IMR-90 (cell line): ENCODE data around the gene BTBD2. TPM values are rescaled to one million over a fixed set of nuclear protein-coding genes. Genes with fewer than 3 reads are reported as not detected.

ENCODE experiments used
- ATAC-seq: fragments of 200-7000 bp; cut with Tn5 transposase; 2 replicates; pipeline ENCODE4 v1.9.1; 2020; ENCODE audit warnings: low read depth, mild to moderate bottlenecking, moderate library complexity
- BruUV-seq: library from RNA; stranded (reverse); fragments of 400-500 nt; replicated peaks from 2 replicates; lab custom pipeline; 2021; lab: Mats Ljungman, UMichigan
- CTCF ChIA-PET: fragments of 300-600 bp; formaldehyde crosslinking; extraction: SDS; loops from one replicate; lab custom pipeline; 2021; ENCODE audit warnings: antibody characterized with exemption; lab: Yijun Ruan, JAX
- POLR2A ChIA-PET: fragments of 300-600 bp; sonication (Branson Sonifier 250); formaldehyde crosslinking; loops from one replicate; lab custom pipeline; 2022; ENCODE audit warnings: antibody characterized with exemption; ENCODE audit not compliant: unreplicated experiment; lab: Charles Lee
- DNase-seq: peaks from one replicate; pipeline ENCODE4 v3.0.0; 2013
- H2AFZ ChIP-seq: replicated peaks from 2 replicates; pipeline ENCODE3; 2013; ENCODE audit warnings: low read length, mild to moderate bottlenecking; ENCODE audit not compliant: poor library complexity
- H2AK5ac ChIP-seq: 2 replicates; pipeline ENCODE4 v1.6.1; 2013; ENCODE audit warnings: low read depth, low read length, inconsistent platforms
- H2AK9ac ChIP-seq: replicated peaks from 2 replicates; pipeline ENCODE3; 2013; ENCODE audit warnings: mild to moderate bottlenecking, low read depth, low read length, moderate library complexity; ENCODE audit not compliant: poor library complexity
- H2BK120ac ChIP-seq: 2 replicates; pipeline ENCODE4 v1.6.1; 2013; ENCODE audit warnings: low read depth, low read length, inconsistent platforms
- H2BK15ac ChIP-seq: 3 replicates; pipeline ENCODE4 v1.6.1; 2013; ENCODE audit warnings: low read depth, low read length, inconsistent platforms
- H2BK20ac ChIP-seq: 2 replicates; pipeline ENCODE4 v1.6.1; 2013; ENCODE audit warnings: low read depth, mild to moderate bottlenecking, inconsistent platforms, low read length, moderate library complexity
- H2BK5ac ChIP-seq: 2 replicates; pipeline ENCODE4 v1.6.1; 2013; ENCODE audit warnings: mild to moderate bottlenecking, low read depth, low read length, inconsistent platforms; ENCODE audit not compliant: poor library complexity, severe bottlenecking
- H3K14ac ChIP-seq: replicated peaks from 2 replicates; pipeline ENCODE4 v1.6.1; 2013; ENCODE audit warnings: low read depth, low read length, inconsistent platforms
- H3K18ac ChIP-seq: 2 replicates; pipeline ENCODE4 v1.6.1; 2013; ENCODE audit warnings: low read depth, low read length, control low read depth
- H3K23ac ChIP-seq: 2 replicates; pipeline ENCODE4 v1.6.1; 2013; ENCODE audit warnings: low read depth, low read length, inconsistent platforms
- H3K27ac ChIP-seq: 2 replicates; pipeline ENCODE4 v1.5.1; 2013; ENCODE audit warnings: mild to moderate bottlenecking, control low read depth, low read length; ENCODE audit not compliant: insufficient read depth
- H3K27me3 ChIP-seq: 2 replicates; pipeline ENCODE4 v1.6.1; 2013; ENCODE audit warnings: low read length; ENCODE audit not compliant: control insufficient read depth, insufficient read depth
- H3K36me3 ChIP-seq: 2 replicates; pipeline ENCODE4 v1.6.1; 2013; ENCODE audit warnings: low read length, mixed read lengths; ENCODE audit not compliant: control insufficient read depth, insufficient read depth
- H3K4ac ChIP-seq: 2 replicates; pipeline ENCODE4 v1.6.1; 2013; ENCODE audit warnings: low read depth, low read length, inconsistent platforms
- H3K4me1 ChIP-seq: 2 replicates; pipeline ENCODE4 v1.6.1; 2013; ENCODE audit warnings: low read length, mixed read lengths; ENCODE audit not compliant: control insufficient read depth, insufficient read depth
- H3K4me2 ChIP-seq: 2 replicates; pipeline ENCODE4 v1.6.1; 2013; ENCODE audit warnings: low read depth, mild to moderate bottlenecking, control low read depth, low read length, moderate library complexity
- H3K4me3 ChIP-seq: 2 replicates; pipeline ENCODE4 v1.5.1; 2013; ENCODE audit warnings: low read depth, mild to moderate bottlenecking, control low read depth, low read length, moderate library complexity; ENCODE audit not compliant: insufficient read depth
- H3K56ac ChIP-seq: 2 replicates; pipeline ENCODE4 v1.6.1; 2013; ENCODE audit warnings: low read length, inconsistent platforms; ENCODE audit not compliant: insufficient read depth; ENCODE audit errors: extremely low read depth
- H3K79me1 ChIP-seq, 2 experiments: 2 replicates each; pipeline ENCODE4 v1.6.1; 2013; ENCODE audit warnings: low read length in 2 of 2, inconsistent platforms in 1 of 2, low read depth in 1 of 2
- H3K9ac ChIP-seq: 2 replicates; pipeline ENCODE4 v1.6.1; 2013; ENCODE audit warnings: low read depth, low read length, control low read depth
- H3K9me1 ChIP-seq: 2 replicates; pipeline ENCODE4 v1.6.1; 2013; ENCODE audit warnings: low read length, inconsistent platforms; ENCODE audit not compliant: insufficient read depth
- H3K9me3 ChIP-seq: 2 replicates; pipeline ENCODE4 v1.6.1; 2013; ENCODE audit warnings: low read length; ENCODE audit not compliant: control insufficient read depth, insufficient read depth
- H4K20me1 ChIP-seq: 2 replicates; pipeline ENCODE4 v1.6.1; 2013; ENCODE audit warnings: low read length, inconsistent platforms; ENCODE audit not compliant: insufficient read depth
- H4K5ac ChIP-seq: 2 replicates; pipeline ENCODE4 v1.6.1; 2013; ENCODE audit warnings: mild to moderate bottlenecking, low read depth, low read length, control low read depth
- H4K8ac ChIP-seq, 2 experiments: 2 replicates each; pipeline ENCODE4 v1.6.1; 2013; ENCODE audit warnings: low read depth in 2 of 2, low read length in 2 of 2, control low read depth in 1 of 2, inconsistent platforms in 1 of 2
- H4K91ac ChIP-seq: 2 replicates; pipeline ENCODE4 v1.6.1; 2013; ENCODE audit warnings: low read depth, low read length, inconsistent platforms; ENCODE audit not compliant: insufficient read depth
- CHD1 ChIP-seq: IDR thresholded peaks from 2 replicates; pipeline ENCODE4 v1.6.1; 2012; ENCODE audit warnings: low read depth, low read length, improper control_type of control experiment
- MAFK ChIP-seq: IDR thresholded peaks from 2 replicates; pipeline ENCODE4 v1.6.1; 2012; ENCODE audit warnings: low read depth, low read length, improper control_type of control experiment
- MAZ ChIP-seq: IDR thresholded peaks from 2 replicates; pipeline ENCODE4 v1.6.1; 2012; ENCODE audit warnings: low read depth, mild to moderate bottlenecking, low read length, improper control_type of control experiment, moderate library complexity, borderline replicate concordance
- RAD21 ChIP-seq: IDR thresholded peaks from 2 replicates; pipeline ENCODE4 v1.6.1; 2012; ENCODE audit warnings: low read length, improper control_type of control experiment
- SMC3 ChIP-seq: fragments of 150-350 bp; IDR thresholded peaks from 2 replicates; pipeline ENCODE4 v1.6.1; 2016; ENCODE audit warnings: low read depth, mild to moderate bottlenecking, antibody characterized with exemption, low read length, moderate library complexity
- USF2 ChIP-seq: fragments of 150-350 bp; IDR thresholded peaks from 2 replicates; pipeline ENCODE4 v1.6.1; 2017; ENCODE audit warnings: mild to moderate bottlenecking, antibody characterized with exemption, low read length, low read depth
- WGBS, 2 experiments: methylation state at CpG; one replicate each; pipeline versions ENCODE4 v1.1.5 to v1.1.7; 2013; ENCODE audit warnings: missing lambda C conversion rate in 2 of 2; ENCODE audit not compliant: insufficient read length in 1 of 2; ENCODE audit errors: extremely low coverage in 2 of 2; 5-methylcytosine and 5-hydroxymethylcytosine counted together
- dilution Hi-C: fragments of 300-500 bp; cut with HindIII; formaldehyde crosslinking; loops from one replicate; pipeline ENCODE4 v1.14.3; 2018; ENCODE audit warnings: low sequenced_read_pairs; ENCODE audit not compliant: unreplicated experiment
- in situ Hi-C: fragments of 300-500 bp; cut with MboI; formaldehyde crosslinking; loops from 3 replicates; pipeline ENCODE4 v1.14.3; 2019; ENCODE audit warnings: low sequenced_read_pairs, inconsistent platforms, mixed read lengths
- intact Hi-C: fragments of 100-400 bp; cut with micrococcal nuclease; formaldehyde crosslinking; loops from 2 replicates; pipeline ENCODE4 v1.10.0; 2022
- polyA plus RNA-seq, 3 experiments: library from polyadenylated mRNA; depleted of rRNA; stranded (reverse); fragments of >200 nt; gene quantifications; 2 replicates each; pipeline ENCODE4 v1.2.3, GENCODE V29; 2012; ENCODE audit warnings: low replicate concordance in 1 of 3
- total RNA-seq: library from RNA; depleted of rRNA; stranded (reverse); fragments of >200 nt; gene quantifications from 2 replicates; pipeline ENCODE4 v1.2.3, GENCODE V29; 2012

Gene BTBD2
- total and polyA plus RNA-seq, 2 of the 4 experiments (the other 2 are of a cell fraction) = 24.4 to 65.7 TPM

DNA sequence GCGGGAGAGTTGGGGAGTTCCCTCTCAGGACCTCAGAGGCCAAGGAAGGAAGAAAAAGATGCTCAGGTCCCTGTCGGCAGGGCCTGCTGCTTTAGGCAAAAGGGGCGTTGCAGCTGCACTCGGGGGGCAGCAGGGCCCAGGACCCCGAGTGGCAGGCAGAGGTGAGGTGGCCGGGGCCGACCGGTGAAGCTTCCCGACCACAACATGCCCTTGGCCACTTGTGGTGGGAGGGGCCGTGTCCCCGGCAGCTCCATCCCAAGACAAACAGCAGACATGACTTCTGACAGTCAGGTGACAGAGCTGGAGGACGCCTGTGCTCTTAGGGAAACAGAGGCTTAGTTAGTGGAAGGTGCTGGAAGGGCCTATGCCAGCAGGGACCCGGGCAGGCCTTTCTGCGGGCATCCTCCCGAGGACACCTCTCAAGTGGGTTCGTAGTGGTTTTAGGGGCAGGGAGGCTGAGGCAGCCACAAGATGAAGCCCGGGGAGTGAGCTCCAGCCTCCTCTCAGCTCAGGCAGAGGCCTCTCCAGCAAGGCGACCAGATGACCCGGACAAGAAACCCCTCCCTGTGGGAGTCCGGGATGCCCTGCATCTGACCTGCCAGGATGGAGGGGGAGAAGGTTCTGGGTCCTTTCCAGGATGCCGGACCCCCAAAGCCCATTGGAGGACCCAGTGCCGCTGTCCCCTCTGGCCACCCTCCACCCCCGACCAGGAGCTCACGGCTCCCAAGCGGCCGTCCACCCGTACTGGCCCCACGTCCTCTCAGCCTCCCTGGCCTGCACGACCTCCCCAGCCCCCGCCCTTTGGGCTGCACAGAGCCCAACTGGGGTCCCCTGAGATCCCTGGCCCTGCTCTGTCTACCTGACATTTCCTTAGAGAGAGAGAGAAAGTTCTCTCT lies 24.2 kb downstream of the BTBD2 start:
- H2BK20ac ChIP-seq = no peak overlapping the region
- BruUV-seq = no TSS peak
- dilution Hi-C loops = no loop called here
- H4K8ac ChIP-seq = no peak overlapping the region
- 0 out of 4 replicates have a peak, but pooled peaks cover 0 to 5% of the 10 kb centered on the region in 2 experiments for H3K79me1 ChIP-seq
- H2BK5ac ChIP-seq = no peak overlapping the region
- no peak overlapping the region for H3K56ac ChIP-seq
- ChIA-PET CTCF (no interaction called here), POLR2A (no interaction called here)
- peaks cover 52% of the 10 kb centered on the region for H3K36me3 ChIP-seq
- no peak for TF ChIP-seq USF2
- no peak for TF ChIP-seq RAD21
- no peak for TF ChIP-seq MAZ
- TF ChIP-seq MAFK = no peak
- TF ChIP-seq CHD1 = no peak
- TF ChIP-seq SMC3 = no peak
- DNase-seq = no peak
- no peak overlapping the region for H3K9ac ChIP-seq
- 94% methylated on average over 10 of the region's 30 CpGs; no CpG with 5 or more reads in 1 of the 2 experiments for WGBS, 2 experiments
- H2AK9ac ChIP-seq = no peak overlapping the region
- H3K9me1 ChIP-seq = no peaks in the 10 kb centered on the region
- intact Hi-C loops = no loop called here
- no peak overlapping the region for H3K4me3 ChIP-seq
- H2AK5ac ChIP-seq = no peak overlapping the region
- ATAC-seq = no peak
- peaks cover 5% of the 10 kb centered on the region; the same call in 1 of the 2 replicates for H4K20me1 ChIP-seq
- in situ Hi-C loops = no loop called here
- H3K4me1 ChIP-seq = no peaks in the 10 kb centered on the region
- no peak overlapping the region for H3K14ac ChIP-seq
- H2BK15ac ChIP-seq = no peak overlapping the region
- no peaks in the 10 kb centered on the region for H3K27me3 ChIP-seq
- H3K18ac ChIP-seq = no peak overlapping the region
- no peak overlapping the region for H2BK120ac ChIP-seq
- no peak overlapping the region for H3K27ac ChIP-seq
- H3K9me3 ChIP-seq = no peaks in the 10 kb centered on the region
- no peak overlapping the region for H3K4ac ChIP-seq
- no peak overlapping the region for H3K23ac ChIP-seq
- no peak overlapping the region for H3K4me2 ChIP-seq
- H4K5ac ChIP-seq = no peak overlapping the region
- H4K91ac ChIP-seq = no peak overlapping the region
- H2AFZ ChIP-seq = no peak overlapping the region
